ENCODE results near the gene ATG14. TPM values are rescaled to one million over a fixed set of nuclear protein-coding genes. Genes with fewer than 3 reads are reported as not detected.

ATG14 gene
- total and polyA plus RNA-seq, 8 donors = 7.1 to 25.6 (median 23.3) TPM

DNA sequence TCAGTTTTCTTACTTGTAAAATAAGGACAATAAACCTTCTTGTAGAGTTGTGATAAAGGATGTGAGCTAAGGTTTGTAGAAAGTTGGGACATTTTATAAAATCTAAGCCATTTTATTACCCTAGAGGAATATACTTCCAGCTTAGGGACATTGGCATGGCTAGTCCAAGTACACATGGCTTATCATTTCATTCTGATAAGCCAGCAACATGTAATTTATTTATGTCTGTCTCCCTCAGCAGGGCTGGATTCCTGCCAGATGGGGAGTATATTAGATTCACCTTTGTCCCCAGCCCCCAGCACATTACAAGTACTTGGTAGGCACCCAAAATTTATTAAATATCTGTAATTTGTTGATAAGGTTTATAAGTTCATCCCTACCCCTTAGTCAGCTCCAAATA lies 6.3 kb upstream of the ATG14 start:
- no peak for TF ChIP-seq CTCF (IDR thresholded peaks at IDR 0.05)
- DNase-seq (no peak), ATAC-seq (no peak)
- Histone ChIP-seq H3K4me1 (no peaks in the 10 kb centered on the region), H3K9me3 (no peaks in the 10 kb centered on the region), H3K27me3 (peaks cover 0 to 3% of the 10 kb centered on the region in 2 donors), H3K27ac (no peak overlapping the region), H3K36me3 (no peaks in the 10 kb centered on the region), H3K4me3 (no peak overlapping the region)
- intact Hi-C loops (cut with DNase I) = no loop called here

DNA sequence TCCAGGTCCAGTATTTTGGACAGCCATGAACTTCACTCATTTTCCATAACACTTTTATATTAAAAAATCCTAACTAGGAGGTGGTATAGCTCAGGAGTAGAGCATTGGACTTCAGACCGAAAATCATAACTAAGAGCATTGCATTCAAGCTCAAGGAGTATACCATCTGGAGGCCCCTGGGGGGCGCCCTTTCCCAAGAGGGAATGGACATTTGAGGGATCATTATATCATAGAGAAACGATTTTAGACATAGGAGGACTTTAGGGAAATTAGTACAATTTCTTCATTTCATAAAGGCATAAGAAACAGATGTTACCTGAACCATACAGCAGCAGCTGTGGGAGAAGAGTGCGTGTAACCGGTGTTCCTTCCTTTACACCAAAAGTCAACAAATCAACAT lies 5.2 kb upstream of the ATG14 start:
- DNase-seq = no peak
- H3K4me1 ChIP-seq = peaks cover 4 to 5% of the 10 kb centered on the region in 2 donors
- H3K27ac ChIP-seq = no peak overlapping the region
- H3K4me3 ChIP-seq = no peak overlapping the region
- H3K36me3 ChIP-seq = no peaks in the 10 kb centered on the region
- H3K27me3 ChIP-seq = peaks cover 0 to 3% of the 10 kb centered on the region in 2 donors
- no peaks in the 10 kb centered on the region for H3K9me3 ChIP-seq
- TF ChIP-seq CTCF (IDR thresholded peaks at IDR 0.05) = no peak
- no peak for ATAC-seq
- intact Hi-C loops (cut with DNase I) = no loop called here

- no peak overlapping the region for H3K27ac ChIP-seq
- TF ChIP-seq CTCF (IDR thresholded peaks at IDR 0.05) = no peak
- no peak for ATAC-seq
- no peaks in the 10 kb centered on the region for H3K9me3 ChIP-seq
- H3K4me1 ChIP-seq = peaks cover 14 to 20% of the 10 kb centered on the region in 2 donors
- intact Hi-C loops (cut with DNase I) = no loop called here
- H3K36me3 ChIP-seq = no peaks in the 10 kb centered on the region
- DNase-seq = no peak
- H3K4me3 ChIP-seq = no peak overlapping the region
- H3K27me3 ChIP-seq = peaks cover 0 to 3% of the 10 kb centered on the region in 2 donors
Measured at GRCh38 chr14:55414551-55414950, 2.9 kb upstream of the ATG14 start.

GRCh38 chr14:55412676-55413075 lies 1.0 kb upstream of the ATG14 start:
- intact Hi-C loops (cut with DNase I) = no loop called here
- Histone ChIP-seq H3K27ac (no peak overlapping the region), H3K27me3 (peaks cover 0 to 3% of the 10 kb centered on the region in 2 donors), H3K4me3 (peak overlapping the region in 1 of 2 donors; percentile 84), H3K4me1 (peaks cover 14 to 21% of the 10 kb centered on the region in 2 donors), H3K9me3 (no peaks in the 10 kb centered on the region), H3K36me3 (no peaks in the 10 kb centered on the region)
- no peak for TF ChIP-seq CTCF (IDR thresholded peaks at IDR 0.05)
- DNase-seq (no peak), ATAC-seq (no peak)

DNA sequence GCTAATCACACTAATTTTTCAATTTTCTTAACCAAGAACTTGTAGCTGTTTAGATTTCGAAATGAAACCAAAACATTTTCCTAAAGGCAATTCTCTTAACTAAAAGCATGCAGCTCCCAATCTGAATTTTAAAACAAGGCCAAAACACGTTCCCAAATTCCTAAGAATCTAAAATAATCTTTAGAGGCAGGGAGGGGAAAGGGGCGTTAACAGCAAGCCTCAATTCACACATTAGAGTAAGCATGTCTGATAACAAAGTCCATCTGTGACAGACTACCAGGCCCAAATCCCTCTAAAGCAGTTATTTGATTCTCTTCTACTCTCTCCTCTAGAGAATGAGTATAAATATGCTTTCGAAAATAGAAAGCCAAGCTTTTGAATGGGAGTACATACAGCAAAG lies 754 bp downstream of the ATG14 start:
- Histone ChIP-seq H3K36me3 (no peaks in the 10 kb centered on the region), H3K27ac (peak overlapping the region; percentile 80 to 83), H3K4me1 (peaks cover 14 to 21% of the 10 kb centered on the region in 2 donors), H3K27me3 (peaks cover 0 to 3% of the 10 kb centered on the region in 2 donors), H3K9me3 (no peaks in the 10 kb centered on the region), H3K4me3 (peak overlapping the region; percentile 84 to 100)
- ATAC-seq (no peak), DNase-seq (no peak)
- no peak for TF ChIP-seq CTCF (IDR thresholded peaks at IDR 0.05)
- intact Hi-C loops (cut with DNase I) = no loop called here

Data from left lung (tissue), 10 donors.